ENCODE results near the gene CHCHD6. TPM values are rescaled to one million over a fixed set of nuclear protein-coding genes. Genes with fewer than 3 reads are reported as not detected.

The CHCHD6 gene
- total RNA-seq, 1 experiment from 2014 or later, result 40.9 TPM

DNA sequence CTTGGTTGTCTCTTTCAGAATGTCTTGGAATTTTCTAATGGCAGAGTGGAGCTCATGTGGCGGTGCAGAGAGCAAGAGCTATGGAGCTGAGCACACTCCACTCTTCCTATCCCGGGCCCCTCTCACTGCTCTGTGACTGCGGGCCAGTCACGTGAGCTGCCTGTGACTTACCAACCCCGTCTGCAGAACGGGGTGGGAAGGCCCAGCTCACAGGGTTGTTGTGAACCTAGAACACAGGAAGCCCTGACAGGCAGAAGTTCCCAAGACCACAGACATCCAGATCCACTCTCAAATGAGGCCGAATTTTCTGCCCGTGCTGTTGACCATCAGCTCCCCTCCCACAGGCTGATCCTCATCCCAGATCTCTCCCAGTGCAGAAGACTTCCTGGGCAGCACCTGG lies 243.4 kb downstream of the CHCHD6 start:
- DNase-seq (ENCODE audit: low spot score) (no peak), ATAC-seq (no peak)
- H3K4me1 Mint-ChIP-seq, result no peaks in the 10 kb centered on the region
- TF ChIP-seq, protein P1, sequence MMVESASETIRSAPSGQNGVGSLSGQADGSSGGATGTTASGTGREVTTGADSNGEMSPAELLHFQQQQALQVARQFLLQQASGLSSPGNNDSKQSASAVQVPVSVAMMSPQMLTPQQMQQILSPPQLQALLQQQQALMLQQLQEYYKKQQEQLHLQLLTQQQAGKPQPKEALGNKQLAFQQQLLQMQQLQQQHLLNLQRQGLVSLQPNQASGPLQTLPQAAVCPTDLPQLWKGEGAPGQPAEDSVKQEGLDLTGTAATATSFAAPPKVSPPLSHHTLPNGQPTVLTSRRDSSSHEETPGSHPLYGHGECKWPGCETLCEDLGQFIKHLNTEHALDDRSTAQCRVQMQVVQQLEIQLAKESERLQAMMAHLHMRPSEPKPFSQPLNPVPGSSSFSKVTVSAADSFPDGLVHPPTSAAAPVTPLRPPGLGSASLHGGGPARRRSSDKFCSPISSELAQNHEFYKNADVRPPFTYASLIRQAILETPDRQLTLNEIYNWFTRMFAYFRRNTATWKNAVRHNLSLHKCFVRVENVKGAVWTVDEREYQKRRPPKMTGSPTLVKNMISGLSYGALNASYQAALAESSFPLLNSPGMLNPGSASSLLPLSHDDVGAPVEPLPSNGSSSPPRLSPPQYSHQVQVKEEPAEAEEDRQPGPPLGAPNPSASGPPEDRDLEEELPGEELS (CRISPR knock-in tag; IDR thresholded peaks at IDR 0.05), result no peak
- TF ChIP-seq CBFB (CRISPR knock-in tag; IDR thresholded peaks at IDR 0.05; ENCODE audit: low read depth) (no peak), TEAD4 (CRISPR knock-in tag; IDR thresholded peaks at IDR 0.05) (no peak), TEAD1 (CRISPR knock-in tag; IDR thresholded peaks at IDR 0.05) (no peak), ZNF121 (CRISPR knock-in tag; IDR thresholded peaks at IDR 0.05) (no peak), HMGA2 (CRISPR knock-in tag; IDR thresholded peaks at IDR 0.05) (no peak), CREB1 (CRISPR knock-in tag; IDR thresholded peaks at IDR 0.05) (no peak), SMAD3 (CRISPR knock-in tag; IDR thresholded peaks at IDR 0.05; ENCODE audit: borderline replicate concordance) (no peak), ZNF263 (CRISPR knock-in tag; IDR thresholded peaks at IDR 0.05; ENCODE audit: low read depth) (no peak), TP53 (CRISPR knock-in tag; IDR thresholded peaks at IDR 0.05) (no peak), GRHL2 (CRISPR knock-in tag; IDR thresholded peaks at IDR 0.05; ENCODE audit: insufficient replicate concordance, severe bottlenecking) (no peak), SMAD4 (CRISPR knock-in tag; IDR thresholded peaks at IDR 0.05) (no peak), PRRX2 (CRISPR knock-in tag; IDR thresholded peaks at IDR 0.05) (no peak)
- TF ChIP-seq, protein P2, sequence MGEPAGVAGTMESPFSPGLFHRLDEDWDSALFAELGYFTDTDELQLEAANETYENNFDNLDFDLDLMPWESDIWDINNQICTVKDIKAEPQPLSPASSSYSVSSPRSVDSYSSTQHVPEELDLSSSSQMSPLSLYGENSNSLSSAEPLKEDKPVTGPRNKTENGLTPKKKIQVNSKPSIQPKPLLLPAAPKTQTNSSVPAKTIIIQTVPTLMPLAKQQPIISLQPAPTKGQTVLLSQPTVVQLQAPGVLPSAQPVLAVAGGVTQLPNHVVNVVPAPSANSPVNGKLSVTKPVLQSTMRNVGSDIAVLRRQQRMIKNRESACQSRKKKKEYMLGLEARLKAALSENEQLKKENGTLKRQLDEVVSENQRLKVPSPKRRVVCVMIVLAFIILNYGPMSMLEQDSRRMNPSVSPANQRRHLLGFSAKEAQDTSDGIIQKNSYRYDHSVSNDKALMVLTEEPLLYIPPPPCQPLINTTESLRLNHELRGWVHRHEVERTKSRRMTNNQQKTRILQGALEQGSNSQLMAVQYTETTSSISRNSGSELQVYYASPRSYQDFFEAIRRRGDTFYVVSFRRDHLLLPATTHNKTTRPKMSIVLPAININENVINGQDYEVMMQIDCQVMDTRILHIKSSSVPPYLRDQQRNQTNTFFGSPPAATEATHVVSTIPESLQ (CRISPR knock-in tag; IDR thresholded peaks at IDR 0.05), result no peak
- TF ChIP-seq, protein P3, sequence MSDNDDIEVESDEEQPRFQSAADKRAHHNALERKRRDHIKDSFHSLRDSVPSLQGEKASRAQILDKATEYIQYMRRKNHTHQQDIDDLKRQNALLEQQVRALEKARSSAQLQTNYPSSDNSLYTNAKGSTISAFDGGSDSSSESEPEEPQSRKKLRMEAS (CRISPR knock-in tag; IDR thresholded peaks at IDR 0.05), result no peak
- TF ChIP-seq, protein P4, sequence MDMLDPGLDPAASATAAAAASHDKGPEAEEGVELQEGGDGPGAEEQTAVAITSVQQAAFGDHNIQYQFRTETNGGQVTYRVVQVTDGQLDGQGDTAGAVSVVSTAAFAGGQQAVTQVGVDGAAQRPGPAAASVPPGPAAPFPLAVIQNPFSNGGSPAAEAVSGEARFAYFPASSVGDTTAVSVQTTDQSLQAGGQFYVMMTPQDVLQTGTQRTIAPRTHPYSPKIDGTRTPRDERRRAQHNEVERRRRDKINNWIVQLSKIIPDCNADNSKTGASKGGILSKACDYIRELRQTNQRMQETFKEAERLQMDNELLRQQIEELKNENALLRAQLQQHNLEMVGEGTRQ (CRISPR knock-in tag; IDR thresholded peaks at IDR 0.05), result no peak
- TF ChIP-seq, protein P5, sequence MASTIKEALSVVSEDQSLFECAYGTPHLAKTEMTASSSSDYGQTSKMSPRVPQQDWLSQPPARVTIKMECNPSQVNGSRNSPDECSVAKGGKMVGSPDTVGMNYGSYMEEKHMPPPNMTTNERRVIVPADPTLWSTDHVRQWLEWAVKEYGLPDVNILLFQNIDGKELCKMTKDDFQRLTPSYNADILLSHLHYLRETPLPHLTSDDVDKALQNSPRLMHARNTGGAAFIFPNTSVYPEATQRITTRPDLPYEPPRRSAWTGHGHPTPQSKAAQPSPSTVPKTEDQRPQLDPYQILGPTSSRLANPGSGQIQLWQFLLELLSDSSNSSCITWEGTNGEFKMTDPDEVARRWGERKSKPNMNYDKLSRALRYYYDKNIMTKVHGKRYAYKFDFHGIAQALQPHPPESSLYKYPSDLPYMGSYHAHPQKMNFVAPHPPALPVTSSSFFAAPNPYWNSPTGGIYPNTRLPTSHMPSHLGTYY (CRISPR knock-in tag; IDR thresholded peaks at IDR 0.05), result no peak
- TF ChIP-seq, protein P6, sequence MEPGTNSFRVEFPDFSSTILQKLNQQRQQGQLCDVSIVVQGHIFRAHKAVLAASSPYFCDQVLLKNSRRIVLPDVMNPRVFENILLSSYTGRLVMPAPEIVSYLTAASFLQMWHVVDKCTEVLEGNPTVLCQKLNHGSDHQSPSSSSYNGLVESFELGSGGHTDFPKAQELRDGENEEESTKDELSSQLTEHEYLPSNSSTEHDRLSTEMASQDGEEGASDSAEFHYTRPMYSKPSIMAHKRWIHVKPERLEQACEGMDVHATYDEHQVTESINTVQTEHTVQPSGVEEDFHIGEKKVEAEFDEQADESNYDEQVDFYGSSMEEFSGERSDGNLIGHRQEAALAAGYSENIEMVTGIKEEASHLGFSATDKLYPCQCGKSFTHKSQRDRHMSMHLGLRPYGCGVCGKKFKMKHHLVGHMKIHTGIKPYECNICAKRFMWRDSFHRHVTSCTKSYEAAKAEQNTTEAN (CRISPR knock-in tag; IDR thresholded peaks at IDR 0.05), result no peak
- TF ChIP-seq, protein P7, sequence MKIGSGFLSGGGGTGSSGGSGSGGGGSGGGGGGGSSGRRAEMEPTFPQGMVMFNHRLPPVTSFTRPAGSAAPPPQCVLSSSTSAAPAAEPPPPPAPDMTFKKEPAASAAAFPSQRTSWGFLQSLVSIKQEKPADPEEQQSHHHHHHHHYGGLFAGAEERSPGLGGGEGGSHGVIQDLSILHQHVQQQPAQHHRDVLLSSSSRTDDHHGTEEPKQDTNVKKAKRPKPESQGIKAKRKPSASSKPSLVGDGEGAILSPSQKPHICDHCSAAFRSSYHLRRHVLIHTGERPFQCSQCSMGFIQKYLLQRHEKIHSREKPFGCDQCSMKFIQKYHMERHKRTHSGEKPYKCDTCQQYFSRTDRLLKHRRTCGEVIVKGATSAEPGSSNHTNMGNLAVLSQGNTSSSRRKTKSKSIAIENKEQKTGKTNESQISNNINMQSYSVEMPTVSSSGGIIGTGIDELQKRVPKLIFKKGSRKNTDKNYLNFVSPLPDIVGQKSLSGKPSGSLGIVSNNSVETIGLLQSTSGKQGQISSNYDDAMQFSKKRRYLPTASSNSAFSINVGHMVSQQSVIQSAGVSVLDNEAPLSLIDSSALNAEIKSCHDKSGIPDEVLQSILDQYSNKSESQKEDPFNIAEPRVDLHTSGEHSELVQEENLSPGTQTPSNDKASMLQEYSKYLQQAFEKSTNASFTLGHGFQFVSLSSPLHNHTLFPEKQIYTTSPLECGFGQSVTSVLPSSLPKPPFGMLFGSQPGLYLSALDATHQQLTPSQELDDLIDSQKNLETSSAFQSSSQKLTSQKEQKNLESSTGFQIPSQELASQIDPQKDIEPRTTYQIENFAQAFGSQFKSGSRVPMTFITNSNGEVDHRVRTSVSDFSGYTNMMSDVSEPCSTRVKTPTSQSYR (CRISPR knock-in tag; IDR thresholded peaks at IDR 0.05), result no peak
- H3K27ac Mint-ChIP-seq, result no peak overlapping the region
- no peaks in the 10 kb centered on the region for H3K9me3 Mint-ChIP-seq
- ChIA-PET CTCF (interaction anchor here (0.7 to 1.3 kb wide), 4 partner anchors 8 to 195 kb away, joined by 3 to 5 read pairs (median 4); partner anchors contain the start of gene PLXNA1), POLR2A (interaction anchor here (0.5 kb wide), 1 partner anchor 25 kb away, joined by 3 read pairs; no protein-coding TSS in a partner anchor)
- H3K27me3 Mint-ChIP-seq (ENCODE audit: low read depth), result no peaks in the 10 kb centered on the region
- no peaks in the 10 kb centered on the region for H3K36me3 Mint-ChIP-seq
- no peak overlapping the region for H3K4me3 Mint-ChIP-seq

Measured in WTC11 (cell line).